ENCODE results near the gene SCN3B.
A peak's percentile ranks its signal among the peaks of the same experiment; 100 is the strongest.

Gene SCN3B

DNA sequence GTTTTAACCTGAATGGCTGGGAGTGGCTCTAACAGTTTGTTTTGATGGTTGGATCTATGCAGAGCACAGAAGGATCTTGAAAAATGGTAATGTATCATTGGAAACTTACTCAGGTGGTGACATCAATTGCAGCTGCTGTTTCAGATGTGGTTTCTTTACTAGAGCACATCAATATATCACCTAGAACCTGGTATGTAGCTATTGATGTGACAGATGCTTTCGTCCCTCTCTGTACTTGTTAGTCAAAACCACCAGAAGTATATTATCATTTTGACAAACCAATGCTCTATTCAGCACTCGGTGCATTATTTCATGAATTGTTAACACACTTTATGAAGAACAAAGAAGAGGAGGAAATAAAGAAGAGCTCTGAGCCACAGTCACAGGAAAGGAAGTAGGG is 26.6 kb upstream of the SCN3B start:
- DNase-seq (ENCODE audit: low read depth), result no peak
- H3K4me3 ChIP-seq (ENCODE audit: low read length), result no peak overlapping the region
- no peak for TF ChIP-seq CTCF (conservative IDR thresholded peaks at IDR 0.05; ENCODE audit: low read length)

DNA sequence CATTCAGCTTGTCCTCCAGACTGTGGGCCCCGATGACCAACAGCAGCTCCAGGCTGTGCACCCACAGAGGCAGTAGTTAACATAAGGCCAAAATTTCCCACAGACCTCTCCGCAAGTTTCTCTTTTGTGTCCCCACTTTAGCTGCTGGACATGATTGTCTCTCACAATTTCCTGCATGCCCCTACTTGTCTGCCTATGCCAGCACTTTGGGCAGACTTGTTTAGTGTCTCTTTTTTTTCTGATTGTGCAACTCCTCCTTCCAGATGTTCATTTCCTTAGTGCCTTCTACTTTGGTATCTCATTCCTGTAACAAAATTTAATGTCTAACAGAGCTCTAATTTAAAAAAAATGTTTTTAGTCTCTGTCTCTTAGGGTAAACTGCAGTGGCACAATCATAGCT is 23.8 kb upstream of the SCN3B start:
- TF ChIP-seq CTCF (conservative IDR thresholded peaks at IDR 0.05; ENCODE audit: low read length), result no peak
- DNase-seq (ENCODE audit: low read depth), result peak; percentile 39
- H3K4me3 ChIP-seq (ENCODE audit: low read length), result no peak overlapping the region

DNA sequence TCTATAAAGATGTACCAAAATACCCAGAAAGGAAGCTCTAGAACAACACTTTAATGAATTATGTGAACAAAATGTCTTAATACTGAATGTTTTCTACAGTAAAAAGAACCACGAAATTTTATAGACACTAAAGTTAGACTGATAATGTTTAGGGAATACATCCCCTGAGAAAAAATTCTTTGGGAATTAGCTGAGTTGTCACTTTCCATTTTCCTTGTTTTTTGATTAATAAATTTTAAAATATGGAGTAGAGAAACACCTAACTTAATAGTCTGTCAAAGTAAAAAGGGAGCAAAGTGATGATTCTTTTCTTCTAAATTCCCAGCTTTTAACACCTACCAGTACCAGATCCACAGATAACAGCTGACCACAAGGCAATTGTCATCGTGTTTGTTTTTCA is 23.1 kb upstream of the SCN3B start:
- TF ChIP-seq CTCF (conservative IDR thresholded peaks at IDR 0.05; ENCODE audit: low read length), result no peak
- H3K4me3 ChIP-seq (ENCODE audit: low read length), result no peak overlapping the region
- DNase-seq (ENCODE audit: low read depth), result no peak

DNA sequence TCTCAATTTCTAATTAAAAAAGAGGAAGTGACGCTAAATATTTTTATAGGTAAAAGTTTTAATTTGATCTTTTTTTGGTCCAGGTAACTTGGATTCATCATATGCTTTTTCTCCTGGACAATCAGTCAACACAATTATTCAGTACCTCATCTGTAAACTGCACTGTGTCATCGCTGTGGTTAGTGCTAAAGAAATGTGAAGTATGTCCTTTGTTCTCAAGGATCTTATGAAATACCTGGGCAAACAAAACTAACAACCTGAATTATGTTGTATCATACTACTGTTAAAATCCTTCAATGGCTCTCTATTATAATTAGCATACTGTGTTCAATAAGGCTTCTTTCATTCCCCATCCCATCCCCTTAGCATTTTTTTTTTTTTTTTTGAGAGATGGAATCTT is 19.9 kb upstream of the SCN3B start:
- no peak overlapping the region for H3K4me3 ChIP-seq (ENCODE audit: low read length)
- no peak for TF ChIP-seq CTCF (conservative IDR thresholded peaks at IDR 0.05; ENCODE audit: low read length)
- DNase-seq (ENCODE audit: low read depth), result no peak

DNA sequence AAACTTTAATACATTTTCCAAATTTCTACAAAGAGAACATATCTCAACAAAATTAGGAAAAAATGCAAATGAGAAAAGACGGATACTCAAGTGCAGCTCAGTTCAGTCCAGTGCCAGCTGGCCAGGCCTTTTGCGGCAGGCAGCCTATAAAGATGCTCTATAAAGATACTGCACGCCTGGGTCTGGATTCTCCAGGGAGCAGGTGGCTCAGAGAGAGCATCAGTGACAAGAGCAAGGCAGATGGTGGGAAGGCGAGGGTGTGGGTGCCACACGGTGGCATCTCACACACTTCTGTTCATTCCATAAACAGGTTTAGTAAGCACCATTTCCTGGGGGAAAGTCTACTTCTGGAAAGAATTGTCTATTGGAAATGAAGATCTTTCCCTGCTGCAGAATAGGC is 18.1 kb upstream of the SCN3B start:
- DNase-seq (ENCODE audit: low read depth), result no peak
- no peak for TF ChIP-seq CTCF (conservative IDR thresholded peaks at IDR 0.05; ENCODE audit: low read length)
- H3K4me3 ChIP-seq (ENCODE audit: low read length), result no peak overlapping the region

GRCh38 chr11:123671534-123671933 is 17.1 kb upstream of the SCN3B start:
- TF ChIP-seq CTCF (conservative IDR thresholded peaks at IDR 0.05; ENCODE audit: low read length), result no peak
- DNase-seq (ENCODE audit: low read depth), result no peak
- no peak overlapping the region for H3K4me3 ChIP-seq (ENCODE audit: low read length)

DNA sequence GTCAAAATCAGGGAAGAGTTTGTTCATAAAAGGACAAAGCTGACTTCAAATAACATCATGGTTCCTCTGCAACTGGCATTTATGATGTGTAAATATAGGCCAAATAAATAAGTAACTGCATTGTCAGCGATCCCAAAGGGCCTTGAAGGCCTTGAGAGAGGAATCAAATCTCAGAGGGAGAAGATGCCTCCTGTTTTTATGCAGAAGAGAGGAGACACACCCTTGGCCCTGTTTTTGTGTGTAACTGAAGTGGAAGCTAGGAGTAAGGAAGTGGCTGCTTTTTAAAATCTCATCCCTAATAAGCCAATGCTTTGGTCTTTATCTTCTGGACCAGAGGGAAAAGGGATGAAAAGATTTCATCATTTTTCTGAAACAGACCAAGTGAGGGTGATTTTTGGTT is 15.7 kb upstream of the SCN3B start:
- no peak overlapping the region for H3K4me3 ChIP-seq (ENCODE audit: low read length)
- no peak for DNase-seq (ENCODE audit: low read depth)
- no peak for TF ChIP-seq CTCF (conservative IDR thresholded peaks at IDR 0.05; ENCODE audit: low read length)

All from AG10803 (cell line).